UCSD-AML1 (cell line): Measurements from ENCODE around the gene IGFBPL1.
A peak's percentile ranks its signal among the peaks of the same experiment; 100 is the strongest.
"Not testable (repeated sequence)": the region's sequence is repeated elsewhere in the genome, so short reads cannot be mapped to it uniquely, and the experiment has no call there.

Experiments used
- DNase-seq: peaks from one replicate; lab custom pipeline; 2025; ENCODE audit not compliant: unreplicated experiment; lab: John Stamatoyannopoulos, UW

IGFBPL1 gene

GRCh38 chr9:38423973-38424843 is at the start of gene IGFBPL1:
TSS of gene IGFBPL1 (minus strand) at chr9:38424454. CDS start at chr9:38424424, 30 bp downstream.
- DNase-seq, result no peak

- not testable (repeated sequence) for DNase-seq
Observed at GRCh38 chr9:38472583-38473249, 48.5 kb upstream of the IGFBPL1 start.

DNA sequence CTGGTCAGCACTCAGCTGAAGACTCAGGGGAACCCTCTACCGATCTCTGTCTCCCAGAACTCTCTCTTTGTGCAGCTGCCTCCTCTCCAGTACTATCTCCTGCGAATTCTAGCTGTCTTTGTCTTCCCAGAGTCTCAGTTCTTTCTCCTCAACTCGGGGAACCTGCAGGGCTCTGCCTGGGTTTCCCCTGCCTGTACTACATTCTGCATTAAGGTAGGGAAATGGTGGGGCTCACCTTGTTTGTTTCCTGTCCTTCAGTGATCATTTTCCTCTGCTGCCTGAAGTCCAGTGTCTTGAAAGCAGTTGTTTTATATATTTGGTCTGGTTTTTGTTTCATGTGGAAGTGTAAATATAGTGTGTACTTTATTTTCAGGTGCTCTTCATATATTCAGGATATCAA is 43.1 kb upstream of the IGFBPL1 start:
- no peak for DNase-seq

DNA sequence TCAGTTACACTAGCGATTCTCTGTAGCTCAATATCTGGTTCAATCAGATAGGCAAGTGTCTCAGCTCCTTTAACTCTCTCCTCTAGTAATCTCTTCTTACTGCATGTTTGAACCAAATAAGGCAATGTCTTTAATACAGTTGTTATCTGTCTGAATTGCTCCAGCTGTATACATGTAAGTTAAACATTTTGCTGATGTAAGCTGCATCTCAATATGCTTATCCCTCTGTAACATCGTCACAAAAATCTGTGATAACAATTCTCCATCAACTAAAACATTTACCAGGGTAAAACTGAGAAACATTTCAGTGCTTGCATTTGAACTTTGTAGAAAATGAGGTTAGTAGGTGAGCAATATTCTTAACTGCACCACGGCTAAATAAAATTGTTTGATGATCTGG is 29.6 kb upstream of the IGFBPL1 start:
- no peak for DNase-seq

DNA sequence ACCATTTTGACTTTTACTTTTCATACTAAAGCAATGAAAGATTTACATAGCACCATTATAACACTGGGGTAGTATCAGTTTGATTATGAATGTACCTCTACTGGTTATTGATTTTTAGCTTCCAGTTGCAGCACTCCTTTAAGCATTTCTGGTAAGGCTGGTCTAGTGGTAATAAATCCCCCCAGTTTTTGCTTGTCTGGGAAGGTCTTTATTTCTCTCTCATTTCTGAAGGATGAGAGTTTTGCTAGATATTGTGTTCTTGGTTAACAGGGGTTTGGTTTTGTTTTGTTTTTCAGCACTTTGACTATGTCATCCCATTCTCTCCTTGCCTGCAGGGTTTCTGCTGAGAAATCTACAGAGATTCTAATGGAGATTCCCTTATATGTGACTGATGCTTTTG is 26.9 kb upstream of the IGFBPL1 start:
- DNase-seq, result no peak

GRCh38 chr9:38447703-38448102 is 23.4 kb upstream of the IGFBPL1 start:
- no peak for DNase-seq

DNA sequence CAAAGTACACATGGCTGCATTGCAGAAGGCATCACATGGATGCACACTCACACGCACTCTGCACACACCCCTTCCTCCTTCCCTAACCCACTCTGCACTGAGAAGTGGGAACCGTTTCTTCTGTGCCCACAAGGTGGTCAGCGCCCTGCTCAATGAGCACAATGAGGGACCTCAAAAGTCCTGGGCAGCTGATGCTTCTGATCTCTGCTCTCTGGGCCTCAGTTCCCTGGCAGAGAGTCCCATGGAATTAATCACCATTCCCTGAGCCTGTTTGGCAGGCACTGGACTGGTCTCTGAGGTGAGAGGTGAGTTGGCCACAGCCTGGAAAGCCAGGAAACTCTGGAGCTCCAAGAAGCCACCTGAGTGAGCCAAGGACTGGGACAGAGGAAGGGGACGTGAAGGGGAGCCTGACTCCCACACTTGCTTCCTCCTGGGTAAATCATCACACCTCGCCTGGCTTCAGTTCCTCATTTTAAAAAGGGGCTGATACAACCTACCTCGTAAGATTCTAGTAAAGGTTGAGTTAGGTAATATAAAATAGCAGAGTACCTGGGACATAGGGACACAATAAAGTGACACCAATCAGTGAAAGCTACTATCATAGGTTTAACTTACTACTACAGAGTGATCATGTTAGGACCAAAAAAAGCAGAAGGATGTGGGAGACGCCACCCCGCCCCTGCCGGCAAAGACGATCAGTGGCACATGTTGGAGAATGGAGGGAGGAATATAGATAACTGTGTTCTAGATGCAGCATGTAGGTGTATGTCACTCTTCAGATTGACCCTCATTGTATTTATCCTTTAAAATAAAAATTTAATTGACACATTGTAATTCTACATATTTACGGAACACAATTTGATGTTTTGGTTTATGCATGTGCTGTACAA is 21.1 kb upstream of the IGFBPL1 start:
- no peak for DNase-seq

DNA sequence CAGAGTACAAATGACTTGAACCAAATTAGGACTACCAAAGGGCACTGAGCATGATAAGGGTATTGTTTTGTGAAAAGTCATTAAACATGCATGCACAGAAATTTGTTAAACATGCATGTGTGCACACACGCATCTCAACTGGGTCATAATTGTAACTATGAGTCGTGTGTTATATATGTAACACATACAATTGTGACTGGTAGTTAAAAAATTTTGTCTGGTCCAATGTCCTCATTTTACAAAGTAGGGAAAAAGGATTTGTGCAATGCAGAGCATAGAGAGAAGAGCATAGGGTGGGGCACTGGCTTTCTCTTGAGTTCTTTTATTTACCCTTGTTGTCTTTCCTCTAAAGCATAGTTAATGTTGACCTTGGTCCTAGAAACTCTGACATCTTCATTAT is 19.3 kb upstream of the IGFBPL1 start:
- no peak for DNase-seq

DNA sequence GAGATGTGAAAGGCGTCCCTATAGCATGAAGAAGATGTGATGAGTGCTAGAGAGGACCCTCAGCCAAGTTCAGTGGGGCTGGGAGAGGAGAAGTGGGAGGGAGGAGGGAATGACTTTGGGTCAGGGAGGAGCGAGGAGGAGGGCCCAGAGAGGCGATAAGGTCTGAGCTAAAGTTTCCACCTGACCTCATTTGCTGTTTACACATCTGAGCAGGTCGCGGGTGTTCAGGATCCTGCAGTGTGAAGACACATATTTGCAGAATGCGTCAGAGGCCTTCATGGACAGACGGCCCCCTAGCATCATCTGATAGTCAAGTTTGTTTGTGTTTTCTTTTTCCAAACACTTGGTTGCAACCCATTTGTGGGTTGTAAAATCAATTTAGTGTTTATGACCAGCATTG is 18.9 kb upstream of the IGFBPL1 start:
- no peak for DNase-seq

DNA sequence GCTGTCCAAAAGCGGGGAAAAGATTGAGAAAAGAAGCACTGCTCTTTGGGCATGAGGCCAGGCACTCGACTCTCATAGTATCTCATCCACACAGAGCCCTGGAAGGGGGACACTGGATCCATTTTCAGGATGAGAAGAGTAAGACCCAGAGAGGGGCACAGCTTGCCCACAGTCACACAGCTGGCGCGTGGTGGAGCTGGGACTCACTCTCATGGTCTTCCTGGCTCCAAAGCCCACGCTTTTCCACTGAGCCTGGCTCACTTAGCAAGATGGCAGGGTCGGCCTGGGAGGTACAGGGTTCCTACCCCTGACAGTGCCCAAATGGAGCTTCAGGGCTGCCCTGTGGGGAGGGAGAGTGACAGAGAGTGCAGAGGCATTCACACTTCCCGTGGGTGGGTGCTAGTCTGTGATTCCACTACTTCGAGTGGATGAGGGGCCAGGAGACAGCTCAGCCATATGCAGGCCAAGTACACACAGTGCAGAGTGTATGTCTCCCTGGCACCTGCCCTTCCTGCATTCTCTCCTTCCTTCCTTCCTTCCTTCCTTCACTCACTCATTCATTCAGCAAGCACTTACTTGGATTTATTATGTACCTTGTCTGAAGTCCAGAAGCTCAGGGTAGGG is 18.3 kb upstream of the IGFBPL1 start:
- DNase-seq, result no peak

GRCh38 chr9:38441347-38442085 is 17.3 kb upstream of the IGFBPL1 start:
- DNase-seq, result no peak

DNA sequence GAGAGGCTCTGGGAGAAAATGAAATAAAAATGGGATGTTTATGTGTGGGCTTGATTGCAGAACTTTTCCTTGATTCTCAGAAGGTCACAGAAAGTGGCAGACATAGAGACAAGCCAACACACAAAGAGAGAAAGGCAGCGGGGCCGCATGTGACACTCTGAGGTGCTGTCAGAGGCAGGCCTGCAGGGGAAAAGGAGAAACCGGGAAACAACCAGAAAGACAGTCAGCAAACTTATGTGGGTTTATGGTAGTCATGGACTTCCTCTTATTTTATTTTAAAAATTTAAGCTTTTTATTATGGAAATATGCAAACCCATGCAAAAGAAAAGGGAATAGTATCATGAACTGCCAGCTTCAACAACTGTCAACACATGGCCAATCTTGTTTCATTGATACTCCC is 16.3 kb upstream of the IGFBPL1 start:
- no peak for DNase-seq

DNA sequence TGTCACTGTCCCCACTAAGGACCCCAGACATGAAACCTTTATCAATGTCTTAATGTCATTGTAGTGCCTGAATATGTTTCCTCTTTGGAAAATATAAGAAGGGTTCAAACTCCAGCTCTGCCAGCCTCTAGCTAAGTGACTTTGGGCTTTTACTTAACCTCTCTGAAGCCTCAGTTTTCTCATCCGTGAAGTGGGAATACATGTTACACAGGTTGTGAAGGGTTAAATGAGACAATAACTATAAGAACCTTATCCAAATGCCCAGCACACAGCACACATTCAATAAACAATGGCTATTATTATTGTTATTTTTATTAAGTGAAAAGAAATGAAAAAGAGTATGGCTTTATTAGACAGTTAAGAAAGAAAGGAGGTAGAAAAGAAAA is 15.7 kb upstream of the IGFBPL1 start:
- DNase-seq, result no peak

DNA sequence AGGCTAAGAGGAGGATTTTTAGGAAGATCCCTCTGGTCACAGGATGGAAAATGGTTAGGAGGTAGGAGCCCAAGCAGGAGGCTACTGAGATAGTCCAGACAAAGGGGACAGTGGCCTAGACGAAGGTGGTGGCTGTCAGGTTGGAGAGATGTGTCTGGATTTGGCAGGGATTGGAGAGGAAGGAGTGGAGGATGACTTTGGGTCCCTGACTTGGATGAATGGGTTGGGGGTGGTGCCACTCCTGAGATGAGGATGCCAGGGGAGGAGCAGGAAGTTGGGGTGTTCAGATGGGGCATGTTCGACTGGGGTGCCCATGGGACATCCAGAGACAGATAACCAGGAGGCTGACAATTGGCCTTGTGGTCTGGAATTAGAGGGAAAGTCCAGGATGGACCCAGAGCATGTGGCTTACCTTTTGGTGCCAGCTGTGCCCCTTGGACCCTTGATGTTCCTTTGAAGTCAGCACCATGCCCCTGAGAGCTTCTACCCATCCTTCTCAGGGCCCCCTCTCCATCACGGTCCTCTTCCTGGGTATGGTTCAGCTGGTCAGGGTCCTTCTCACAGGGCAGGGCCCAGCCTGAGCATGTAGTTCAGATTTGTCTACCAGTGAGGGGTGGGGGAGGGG is 15.1 kb upstream of the IGFBPL1 start:
- DNase-seq, result no peak

GRCh38 chr9:38437193-38437823 is 13.1 kb upstream of the IGFBPL1 start:
- DNase-seq, result peak; percentile 27

DNA sequence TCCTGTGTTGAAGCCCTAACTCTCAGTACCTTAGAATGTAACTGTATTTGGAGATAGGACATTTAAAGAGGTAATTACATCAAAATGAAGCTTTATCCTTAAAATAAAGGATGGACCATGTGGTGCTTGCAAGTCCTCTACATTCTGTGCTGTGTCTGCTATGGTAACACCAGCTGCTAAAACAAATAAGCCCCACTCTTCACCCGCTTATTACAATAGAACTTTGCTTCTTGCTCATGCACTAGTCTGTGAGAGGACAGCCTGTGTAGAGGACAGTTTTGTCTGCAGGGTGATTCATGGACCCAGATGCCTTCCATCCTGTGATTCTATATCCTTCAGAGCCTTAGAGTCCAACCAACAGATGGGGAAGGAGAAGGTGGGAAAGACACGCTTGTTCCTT is 12.5 kb upstream of the IGFBPL1 start:
- DNase-seq, result no peak

GRCh38 chr9:38435521-38435920 is 11.3 kb upstream of the IGFBPL1 start:
- no peak for DNase-seq

- DNase-seq, result no peak
Observed at GRCh38 chr9:38434853-38435252, 10.6 kb upstream of the IGFBPL1 start.

DNA sequence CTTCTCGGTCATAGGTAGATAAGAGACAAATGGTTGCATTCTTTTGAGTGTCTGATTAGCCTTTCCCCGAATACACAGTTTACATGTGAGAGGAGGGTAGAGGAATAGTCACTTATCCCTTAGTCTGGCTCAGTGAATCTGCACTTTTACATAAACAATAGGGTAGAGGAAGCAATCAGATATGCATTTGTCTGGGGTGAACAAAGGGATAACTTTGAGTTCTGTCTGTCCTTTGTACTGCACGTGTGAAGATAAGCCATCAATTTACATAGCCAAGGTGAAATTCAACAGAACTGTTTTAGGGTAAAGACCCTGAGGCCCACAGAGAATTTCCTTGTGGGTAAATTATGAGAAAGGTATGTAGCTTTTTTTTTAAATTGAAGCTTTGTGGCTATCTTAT is 10.1 kb upstream of the IGFBPL1 start:
- DNase-seq, result no peak
